Renal cortex interstitium (tissue), 11 donors: ENCODE measurements around the gene CCDC85C. TPM values are rescaled to one million over a fixed set of nuclear protein-coding genes. Genes with fewer than 3 reads are reported as not detected.

Source experiments
- DNase-seq, 11 donors: peaks; one replicate each; pipeline ENCODE4 v3.0.0-alpha.2; 2013; ENCODE audit warnings: low read depth in 9 of 11, low spot score in 4 of 11; ENCODE audit errors: extremely low read depth in 1 of 11
- polyA plus RNA-seq, 3 donors: library from polyadenylated mRNA; unstranded; fragments of 120-200 nt; gene quantifications; one replicate each; pipeline ENCODE4 v1.2.1, GENCODE V29; 2013; ENCODE audit not compliant: insufficient read length in 3 of 3

Gene CCDC85C
- polyA plus RNA-seq, 3 donors: 22.9 to 32.9 (median 28.3) TPM

- no peak for DNase-seq
Measured at GRCh38 chr14:99521176-99522024, 82.6 kb downstream of the CCDC85C start.

- DNase-seq: no peak
Measured at GRCh38 chr14:99520571-99521081, 83.4 kb downstream of the CCDC85C start.

- no peak for DNase-seq
Measured at GRCh38 chr14:99519931-99520421, 84.0 kb downstream of the CCDC85C start.

GRCh38 chr14:99519347-99519881, 84.6 kb downstream of the CCDC85C start:
- no peak for DNase-seq

- DNase-seq: peak in 4 of 11 donors; percentile 33 to 56 (median 52)
Measured at GRCh38 chr14:99518441-99519346, 85.3 kb downstream of the CCDC85C start.

GRCh38 chr14:99517643-99518381, 86.2 kb downstream of the CCDC85C start:
- DNase-seq: no peak

- no peak for DNase-seq
Measured at GRCh38 chr14:99516871-99517642, 87.0 kb downstream of the CCDC85C start.

GRCh38 chr14:99516156-99516870, 87.7 kb downstream of the CCDC85C start:
- DNase-seq: no peak

GRCh38 chr14:99515301-99516155, 88.5 kb downstream of the CCDC85C start:
- DNase-seq: no peak

GRCh38 chr14:99514552-99515300, 89.3 kb downstream of the CCDC85C start:
- no peak for DNase-seq

- DNase-seq: no peak
Measured at GRCh38 chr14:99513946-99514551, 90.0 kb downstream of the CCDC85C start.

- no peak for DNase-seq
Measured at GRCh38 chr14:99513183-99513694, 90.8 kb downstream of the CCDC85C start.

- DNase-seq: no peak
Measured at GRCh38 chr14:99512571-99513182, 91.3 kb downstream of the CCDC85C start.

- DNase-seq: no peak
Measured at GRCh38 chr14:99512110-99512449, 91.9 kb downstream of the CCDC85C start.
